Hematopoietic multipotent progenitor cell treated with erythropoietin and hydrocortisone succinate and interleukin-3 and kit ligand, for 17 days (in vitro differentiated cells): ENCODE measurements around the gene RMI1.
"Not testable (repeated sequence)": the region's sequence is repeated elsewhere in the genome, so short reads cannot be mapped to it uniquely, and the experiment has no call there.

Experiments
- DNase-seq: peaks from one replicate; pipeline ENCODE4 v3.0.0-alpha.2; 2015; ENCODE audit warnings: low spot score

The RMI1 gene

GRCh38 chr9:83980395-83981125 is at the start of gene RMI1:
TSS of gene RMI1 (plus strand) at chr9:83980805. CDS start at chr9:84000987, 20,182 bp downstream.
- peak; percentile 96 for DNase-seq

DNA sequence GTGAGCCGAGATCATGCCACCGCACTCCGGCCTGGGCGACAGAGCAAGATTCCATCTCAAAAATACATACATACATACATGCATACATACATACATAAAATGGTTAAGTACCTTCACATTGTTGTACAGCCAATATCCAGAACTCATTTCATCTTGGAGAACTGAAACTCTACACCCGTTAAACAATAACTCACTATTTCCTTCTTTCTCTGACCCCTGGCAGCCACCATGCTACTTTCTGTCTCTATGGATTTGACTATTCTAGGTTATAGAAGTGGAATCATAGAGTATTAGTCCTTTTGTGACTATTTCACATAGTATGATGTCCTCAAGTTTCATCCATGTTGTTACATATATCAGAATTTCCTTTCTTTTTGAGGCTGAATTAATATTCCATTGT is 49.7 kb upstream of the RMI1 start:
- no peak for DNase-seq

GRCh38 chr9:83932011-83932410 is 48.6 kb upstream of the RMI1 start:
- no peak for DNase-seq

DNA sequence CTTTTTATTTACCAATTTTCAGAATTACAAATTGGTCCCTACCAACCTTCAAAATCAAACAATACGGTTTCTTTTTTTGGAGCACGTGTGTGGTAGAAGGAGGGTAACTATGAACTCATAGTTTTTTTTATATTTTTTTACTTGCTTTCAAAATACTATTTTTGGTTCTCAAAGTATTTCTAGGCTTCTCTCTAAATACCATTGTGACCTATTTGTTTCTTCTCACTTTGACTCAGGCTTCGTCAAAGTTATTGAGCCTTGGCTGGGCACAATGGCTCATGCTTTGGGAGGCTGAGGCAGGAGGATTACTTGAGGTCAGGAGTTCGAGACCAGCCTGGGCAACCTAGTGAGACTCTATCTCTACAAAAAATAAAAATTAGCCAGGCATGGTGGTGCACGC is 47.8 kb upstream of the RMI1 start:
- no peak for DNase-seq

GRCh38 chr9:83933790-83934189 is 46.8 kb upstream of the RMI1 start:
- DNase-seq, result no peak

DNA sequence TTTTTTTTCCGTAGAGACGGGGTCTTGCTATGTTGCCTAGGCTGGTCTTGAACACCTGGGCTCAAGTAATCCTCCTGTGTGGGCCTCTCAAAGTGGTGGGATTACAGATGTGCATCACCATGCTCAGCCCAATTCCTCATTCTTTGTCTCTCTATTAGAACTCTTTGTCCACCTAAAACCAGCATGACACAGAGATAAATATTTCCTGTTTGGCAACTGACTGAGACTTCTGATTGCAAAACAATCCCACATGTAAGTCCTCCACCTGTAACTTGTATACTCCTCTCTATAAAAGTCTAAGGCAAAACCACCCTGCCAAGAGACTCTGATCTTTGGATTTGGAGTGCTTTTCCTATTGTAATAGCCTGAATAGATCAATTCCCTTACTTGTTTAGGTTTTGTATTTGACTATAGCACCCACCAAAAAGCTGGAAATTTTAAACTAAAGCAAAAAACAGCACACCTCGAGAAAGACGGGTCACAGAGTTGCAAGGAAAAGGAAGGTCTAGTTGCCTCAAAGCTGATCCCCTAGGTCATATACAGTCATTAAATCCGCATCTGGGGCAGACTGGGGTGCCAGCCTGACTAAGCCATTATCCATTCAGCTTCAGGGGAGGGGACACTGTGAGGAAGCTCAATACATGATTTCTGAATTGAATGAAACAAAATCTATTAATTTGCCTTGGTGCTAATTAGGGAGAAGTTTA is 45.9 kb upstream of the RMI1 start:
- no peak for DNase-seq

- DNase-seq, result no peak
These were observed 45.2 kb upstream of the RMI1 start for GRCh38 chr9:83935276-83935935.

GRCh38 chr9:83936523-83936922 is 44.1 kb upstream of the RMI1 start:
- no peak for DNase-seq

DNA sequence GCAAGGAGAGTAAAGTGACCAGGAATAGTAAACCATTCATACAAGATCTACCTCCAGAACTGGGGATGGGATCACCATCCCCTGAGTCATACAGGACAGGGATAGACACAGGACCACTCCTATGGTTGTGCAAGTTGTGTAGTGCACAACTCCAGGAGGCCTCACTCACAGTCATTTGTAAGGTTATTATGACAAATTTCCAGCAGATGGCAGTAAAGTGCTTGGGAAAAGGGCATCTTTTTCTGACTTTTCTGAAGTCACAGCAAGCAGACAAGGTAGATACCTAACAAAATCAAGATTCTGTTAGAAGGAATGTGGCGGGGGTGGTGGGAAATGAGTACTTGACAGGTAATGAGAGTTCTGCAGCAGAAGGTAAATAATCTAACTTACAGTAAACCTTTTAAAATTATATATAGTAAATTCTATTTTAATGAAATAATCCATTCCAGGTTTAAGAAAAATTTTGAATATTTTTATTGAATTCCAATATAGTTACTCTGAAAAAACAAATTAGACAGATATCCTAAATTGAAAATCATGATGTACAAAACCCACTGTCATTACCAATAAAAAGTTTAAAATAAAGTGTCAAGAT is 42.6 kb upstream of the RMI1 start:
- DNase-seq, result peak; percentile 84

DNA sequence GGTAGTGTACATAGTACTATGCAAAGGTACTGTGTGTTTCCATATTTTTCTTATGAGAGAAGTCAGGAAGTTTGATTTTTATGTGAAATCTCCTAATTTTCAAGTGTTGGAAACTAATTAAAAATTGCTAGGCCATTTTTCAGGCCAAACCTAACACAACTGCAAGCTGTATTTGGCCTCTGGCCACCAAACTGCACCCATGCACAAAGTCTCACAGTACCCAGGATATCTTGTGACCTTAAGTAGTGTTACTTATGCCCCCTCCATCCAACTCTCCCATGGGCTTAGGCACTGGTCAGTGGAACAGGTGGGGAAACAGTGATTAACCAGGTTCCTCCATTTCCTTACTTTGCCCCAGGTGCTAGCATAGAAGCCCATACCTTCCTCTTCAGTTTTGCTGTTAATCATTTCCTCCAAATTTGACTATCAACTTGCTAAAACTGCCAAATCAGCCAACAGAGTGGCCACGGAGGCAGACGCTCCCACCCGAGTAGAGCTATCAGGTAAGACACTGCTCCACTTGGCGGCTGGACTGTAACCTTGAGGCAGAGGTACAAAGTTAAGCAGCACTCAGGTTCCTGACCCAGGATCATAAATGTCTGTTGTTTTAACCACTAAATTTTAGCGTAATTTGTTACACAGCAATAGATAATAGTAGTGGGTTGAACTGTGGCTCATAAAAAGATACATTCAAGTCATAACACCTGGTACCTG is 39.9 kb upstream of the RMI1 start:
- no peak for DNase-seq

DNA sequence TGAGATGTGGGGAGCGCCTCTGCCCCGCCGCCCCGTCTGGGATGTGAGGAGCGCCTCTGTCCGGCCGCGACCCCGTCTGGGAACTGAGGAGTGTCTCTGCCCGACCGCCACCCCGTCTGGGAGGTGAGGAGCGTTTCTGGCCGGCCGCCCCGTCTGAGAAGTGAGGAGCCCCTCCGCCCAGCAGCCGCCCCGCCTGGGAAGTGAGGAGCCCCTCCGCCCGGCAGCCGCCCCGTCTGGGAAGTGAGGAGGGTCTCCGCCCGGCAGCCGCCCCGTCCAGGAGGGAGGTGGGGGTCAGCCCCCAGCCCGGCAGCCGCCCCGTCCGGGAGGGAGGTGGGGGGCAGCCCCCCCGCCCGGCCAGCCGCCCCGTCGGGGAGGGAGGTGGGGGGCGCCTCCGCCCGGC is 32.5 kb upstream of the RMI1 start:
- DNase-seq, result not testable (repeated sequence)

DNA sequence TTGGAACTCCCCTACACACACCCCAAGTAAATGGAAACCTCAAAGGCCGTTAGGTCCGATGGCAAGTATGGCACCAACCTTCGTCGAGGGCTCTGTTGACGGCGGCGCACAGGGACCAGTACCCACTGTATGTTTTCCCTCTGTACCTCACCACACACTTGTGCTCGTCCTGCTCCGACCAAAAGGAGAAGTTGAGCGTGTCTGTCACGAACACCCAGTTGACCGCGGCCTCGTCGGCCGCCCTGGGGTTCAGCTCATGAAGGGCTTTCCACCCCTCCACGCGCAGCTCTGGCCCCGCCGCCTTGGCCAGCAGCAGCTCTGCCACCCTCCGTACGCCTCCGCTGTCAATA is 24.5 kb upstream of the RMI1 start:
- DNase-seq, result no peak

- peak; percentile 57 for DNase-seq
These were observed 24.0 kb upstream of the RMI1 start for GRCh38 chr9:83956436-83957247.

DNA sequence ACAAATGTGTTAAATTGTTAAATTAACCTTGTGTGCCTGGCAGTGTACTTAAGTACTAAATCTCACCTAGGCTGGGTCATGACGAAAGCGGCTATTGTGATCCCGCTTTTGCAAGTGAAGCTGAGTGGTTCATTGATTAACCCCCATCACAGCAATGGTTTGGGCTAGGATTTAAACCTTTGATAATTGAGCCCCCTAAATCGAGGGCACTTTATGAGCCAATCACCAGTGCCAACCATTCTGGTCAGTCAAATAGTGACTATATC is 23.4 kb upstream of the RMI1 start:
- DNase-seq, result no peak

DNA sequence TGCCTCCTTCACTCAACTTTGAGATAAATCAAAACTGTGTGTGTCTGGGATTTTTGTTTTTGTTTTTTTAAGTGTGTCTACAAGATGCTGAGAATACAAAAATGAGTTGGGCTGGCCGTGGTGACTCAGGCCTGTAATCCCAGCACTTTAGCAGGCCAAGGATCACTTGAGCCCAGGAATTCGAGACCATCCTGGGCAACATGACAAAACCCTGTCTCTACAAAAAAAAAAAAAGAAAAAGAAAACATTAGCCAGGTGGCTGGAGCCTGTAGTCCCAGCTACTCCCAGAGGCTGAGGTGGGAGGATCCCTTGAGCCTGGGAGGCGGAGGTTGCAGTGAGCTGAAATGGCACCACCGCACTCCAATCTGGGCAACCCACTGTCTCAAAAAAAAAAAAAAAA is 21.5 kb upstream of the RMI1 start:
- DNase-seq, result no peak

- no peak for DNase-seq
These were observed 19.6 kb upstream of the RMI1 start for GRCh38 chr9:83960991-83961390.

DNA sequence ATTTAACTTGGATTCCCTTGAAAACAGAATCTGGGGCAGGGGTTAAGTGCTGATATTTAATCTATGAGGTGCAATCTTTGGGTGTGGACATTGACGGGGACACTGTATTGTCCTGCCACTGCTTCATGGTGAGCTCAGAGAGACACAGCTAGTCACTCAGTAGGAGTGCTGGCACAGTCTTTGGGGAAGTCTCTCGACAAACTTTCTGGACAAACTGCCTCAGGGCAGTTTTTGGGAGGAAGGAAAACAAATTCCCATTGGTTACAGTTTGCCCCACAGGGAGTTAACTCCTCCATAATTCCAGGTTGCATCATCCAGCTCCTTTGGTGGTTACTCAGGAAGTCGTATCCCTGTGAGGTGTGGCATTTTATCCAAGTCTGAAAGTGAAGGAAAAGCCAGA is 18.4 kb upstream of the RMI1 start:
- no peak for DNase-seq

- no peak for DNase-seq
These were observed 15.6 kb upstream of the RMI1 start for GRCh38 chr9:83964973-83965349.

GRCh38 chr9:83965350-83966208 is 15.0 kb upstream of the RMI1 start:
- no peak for DNase-seq

DNA sequence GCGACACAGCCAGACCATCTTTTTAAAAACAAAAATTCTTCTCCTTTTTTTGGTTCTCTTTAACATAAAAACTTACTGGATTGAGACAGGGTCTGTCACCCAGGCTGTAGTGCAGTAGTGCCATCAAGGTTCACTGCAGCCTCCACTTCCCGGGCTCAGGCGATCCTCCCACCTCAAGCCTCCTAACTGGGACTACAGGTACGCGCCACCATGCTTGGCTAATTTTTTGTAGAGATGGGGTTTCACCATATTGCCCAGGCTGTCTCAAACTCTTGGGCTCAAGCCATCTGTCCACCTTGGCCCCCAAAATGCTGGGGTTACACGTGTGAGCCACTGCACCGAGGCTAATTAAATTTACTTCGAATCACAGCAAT is 14.4 kb upstream of the RMI1 start:
- no peak for DNase-seq

- DNase-seq, result no peak
These were observed 13.5 kb upstream of the RMI1 start for GRCh38 chr9:83967073-83967472.
